ENCODE data around the gene OPRD1.
"Not testable (repeated sequence)": the region's sequence is repeated elsewhere in the genome, so short reads cannot be mapped to it uniquely, and the experiment has no call there.

The OPRD1 gene

GRCh38 chr1:28811766-28812668, at the start of gene OPRD1:
TSS of gene OPRD1 (plus strand) at chr1:28812170. CDS start at chr1:28812384, 214 bp downstream.
- DNase-seq (ENCODE audit: low spot score), result peak; percentile 87

- DNase-seq (ENCODE audit: low spot score), result no peak
These were observed 45.3 kb upstream of the OPRD1 start for GRCh38 chr1:28766532-28767183.

DNA sequence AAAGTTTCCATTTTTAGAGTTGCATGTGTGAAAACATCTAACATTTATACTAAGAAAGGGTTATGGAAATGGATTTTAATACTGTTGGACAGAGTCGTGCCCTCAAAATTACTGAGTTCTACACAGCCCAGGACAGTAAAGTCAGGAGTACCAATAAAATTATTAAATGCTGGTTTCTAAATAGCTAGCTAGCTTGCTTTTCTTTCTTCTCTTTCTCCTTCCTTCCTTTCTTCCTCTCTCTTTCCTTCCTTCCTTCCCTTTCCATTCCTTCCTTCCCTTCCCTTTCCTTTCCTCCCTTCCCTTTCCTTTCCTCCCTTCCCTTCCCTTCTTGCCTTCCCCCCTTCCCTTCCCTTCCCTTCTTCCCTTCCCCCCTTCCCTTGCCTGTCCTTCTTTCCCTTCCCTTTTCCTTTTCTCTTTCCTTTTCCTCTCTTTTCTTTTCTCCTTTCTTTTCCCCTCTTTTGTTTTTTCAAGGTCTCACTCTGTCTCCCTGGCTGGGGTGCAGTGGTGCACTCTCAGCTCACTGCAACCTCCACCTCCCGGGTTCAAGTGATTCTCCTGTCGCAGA, 41.3 kb upstream of the OPRD1 start:
- DNase-seq (ENCODE audit: low spot score), result no peak

DNA sequence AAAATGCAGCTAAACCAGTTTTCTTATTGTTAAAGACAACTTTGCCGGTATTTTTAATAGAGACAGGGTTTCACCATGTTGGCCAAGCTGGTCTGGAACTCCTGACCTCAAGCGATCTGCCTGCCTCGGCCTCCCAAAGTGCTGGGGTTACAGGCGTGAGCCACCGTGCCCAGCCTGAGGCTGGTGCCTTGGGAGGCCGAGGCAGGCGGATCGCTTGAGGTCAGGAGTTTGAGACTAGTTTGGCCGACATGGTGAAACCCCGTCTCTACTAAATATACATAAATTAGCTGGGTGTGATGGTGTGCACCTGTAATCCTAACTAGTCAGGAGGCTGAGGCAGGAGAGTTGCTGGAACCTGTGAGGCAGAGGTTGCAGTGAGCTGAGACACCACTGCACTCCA, 40.0 kb upstream of the OPRD1 start:
- not testable (repeated sequence) for DNase-seq (ENCODE audit: low spot score)

DNA sequence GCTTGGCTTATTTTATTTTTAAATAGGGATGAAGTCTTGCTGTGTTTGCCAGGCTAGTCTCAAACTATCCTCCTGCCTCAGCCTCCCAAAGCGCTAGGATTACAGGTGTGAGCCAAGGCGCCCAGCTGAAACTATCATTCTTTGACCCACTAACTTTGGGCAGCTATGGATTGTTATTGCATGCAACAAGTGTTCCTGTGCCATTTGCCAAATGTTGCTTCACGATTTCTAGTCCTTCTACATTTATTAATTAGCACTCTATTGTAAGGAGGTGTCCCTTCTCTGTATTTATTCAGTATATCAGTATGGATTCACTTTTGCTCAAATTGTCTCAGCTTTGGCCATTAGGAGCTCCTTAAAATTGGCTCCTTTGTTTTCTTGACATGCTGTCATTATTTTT, 38.9 kb upstream of the OPRD1 start:
- no peak for DNase-seq (ENCODE audit: low spot score)

DNA sequence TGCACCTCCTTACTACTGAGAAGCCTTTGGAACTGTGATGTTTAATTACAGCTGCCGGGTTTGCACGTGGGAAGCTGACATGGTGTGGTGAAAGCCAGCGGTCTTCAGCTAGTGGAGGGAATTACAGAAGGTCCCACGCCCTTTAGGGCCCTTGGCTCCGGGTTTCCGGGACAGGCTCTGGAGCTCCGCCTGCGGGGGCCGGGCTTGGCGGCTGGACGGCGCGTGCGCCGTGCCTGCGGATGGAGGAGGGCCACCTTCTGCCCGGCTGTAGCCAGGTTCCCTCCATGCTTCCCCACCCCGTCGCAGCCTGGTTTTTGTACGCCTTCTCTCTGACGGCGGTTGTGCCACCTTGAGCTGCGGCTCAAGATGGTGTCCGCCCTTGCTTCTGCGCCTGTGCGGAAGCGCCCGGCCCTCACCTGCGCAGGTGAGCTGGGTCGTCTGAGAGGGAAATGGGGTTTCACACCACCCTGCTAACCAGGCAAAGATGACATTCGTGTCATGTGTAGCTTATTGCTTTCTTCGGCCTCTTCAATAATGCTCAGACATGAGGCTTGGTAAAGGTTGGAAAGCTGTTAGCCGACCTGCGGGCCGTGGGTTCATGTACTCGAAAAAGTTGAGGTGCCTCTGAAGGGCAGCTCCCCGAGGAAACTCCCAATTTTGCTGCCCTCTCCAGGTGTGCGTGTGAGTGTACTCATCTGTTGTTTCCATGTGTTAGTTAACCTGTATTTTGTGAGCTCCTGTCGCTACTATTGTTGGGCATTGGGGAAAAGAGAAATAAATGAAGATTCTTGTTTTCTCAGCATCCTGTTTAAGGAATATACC, 36.6 kb upstream of the OPRD1 start:
- DNase-seq (ENCODE audit: low spot score), result no peak

- no peak for DNase-seq (ENCODE audit: low spot score)
These were observed 35.6 kb upstream of the OPRD1 start for GRCh38 chr1:28776341-28776740.

GRCh38 chr1:28778021-28778420, 33.9 kb upstream of the OPRD1 start:
- no peak for DNase-seq (ENCODE audit: low spot score)

GRCh38 chr1:28779751-28780408, 32.1 kb upstream of the OPRD1 start:
- no peak for DNase-seq (ENCODE audit: low spot score)

DNA sequence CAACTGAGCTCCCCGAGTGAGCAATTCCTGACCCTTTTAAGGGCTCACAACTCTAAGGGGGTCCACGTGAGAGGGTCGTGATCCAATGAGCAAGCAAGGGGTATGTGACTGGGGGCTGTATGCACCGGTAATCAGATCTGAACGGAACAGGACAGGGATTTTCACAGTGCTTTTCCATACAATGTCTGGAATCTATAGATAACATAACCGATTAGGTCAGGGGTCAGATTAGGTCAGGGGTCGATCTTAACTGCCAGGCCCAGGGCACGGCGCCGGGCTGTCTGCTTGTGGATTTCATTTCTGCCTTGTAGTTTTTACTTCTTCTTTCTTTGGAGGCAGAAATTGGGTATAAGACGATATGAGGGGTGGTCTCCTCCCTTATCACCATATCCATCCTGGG, 30.7 kb upstream of the OPRD1 start:
- DNase-seq (ENCODE audit: low spot score), result no peak

- no peak for DNase-seq (ENCODE audit: low spot score)
These were observed 30.0 kb upstream of the OPRD1 start for GRCh38 chr1:28782011-28782410.

DNA sequence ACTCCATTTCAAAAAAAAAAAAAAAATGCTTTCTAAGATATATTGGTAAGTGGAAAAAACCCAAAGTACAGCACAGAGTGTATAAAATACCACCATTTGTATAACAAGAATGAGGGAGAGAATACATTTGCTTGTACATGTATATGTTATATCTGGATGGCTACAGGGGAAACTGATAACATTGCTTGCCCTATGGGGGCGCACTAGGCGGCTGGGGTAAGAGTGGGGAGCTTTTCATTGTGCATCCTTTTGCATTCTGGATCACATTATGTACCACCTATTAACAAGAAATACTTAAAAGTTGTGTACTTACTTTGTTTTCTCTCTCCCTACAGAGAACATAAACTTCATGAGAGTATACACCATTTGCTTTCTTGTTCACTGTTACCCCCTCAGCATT, 28.6 kb upstream of the OPRD1 start:
- no peak for DNase-seq (ENCODE audit: low spot score)

DNA sequence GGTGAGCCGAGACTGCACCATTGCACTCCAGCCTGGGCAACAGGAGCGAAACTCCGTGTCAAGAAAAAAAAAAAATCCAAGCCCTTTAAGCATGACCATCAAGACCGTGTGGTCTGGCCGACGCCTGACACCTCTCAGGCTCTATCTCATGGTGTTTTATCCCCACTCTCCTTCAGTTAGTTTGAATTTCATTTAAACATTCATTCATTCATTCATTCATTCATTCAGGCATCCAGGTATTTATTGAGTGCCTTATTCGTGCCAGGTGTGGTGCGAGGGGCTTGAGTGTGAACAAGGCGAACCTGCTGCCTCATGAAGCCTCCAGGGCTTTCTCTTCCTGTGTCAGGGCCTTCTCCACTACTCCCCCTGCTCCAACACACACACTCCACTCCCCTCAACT, 22.6 kb upstream of the OPRD1 start:
- no peak for DNase-seq (ENCODE audit: low spot score)

- DNase-seq (ENCODE audit: low spot score), result no peak
These were observed 22.2 kb upstream of the OPRD1 start for GRCh38 chr1:28789816-28790215.

GRCh38 chr1:28790377-28791035, 21.5 kb upstream of the OPRD1 start:
- no peak for DNase-seq (ENCODE audit: low spot score)

DNA sequence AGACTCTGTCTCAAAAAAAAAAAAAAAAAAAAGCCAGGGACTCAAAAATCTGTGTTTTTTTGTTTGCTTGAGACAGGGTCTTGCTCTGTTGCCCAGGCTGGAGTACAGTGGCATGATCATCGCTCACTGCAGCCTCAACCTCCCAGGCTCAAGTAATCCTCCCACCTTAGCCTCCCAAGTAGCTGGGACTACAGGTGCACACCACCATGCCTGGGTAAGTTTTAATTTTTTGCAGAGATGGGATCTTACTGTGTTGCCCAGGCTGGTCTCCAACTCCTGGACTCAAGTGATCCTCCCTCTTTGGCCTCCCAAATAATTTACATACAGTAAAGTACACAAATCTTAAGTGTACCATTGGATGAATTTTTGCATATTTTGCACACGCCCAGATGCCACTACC, 20.0 kb upstream of the OPRD1 start:
- DNase-seq (ENCODE audit: low spot score), result not testable (repeated sequence)

DNA sequence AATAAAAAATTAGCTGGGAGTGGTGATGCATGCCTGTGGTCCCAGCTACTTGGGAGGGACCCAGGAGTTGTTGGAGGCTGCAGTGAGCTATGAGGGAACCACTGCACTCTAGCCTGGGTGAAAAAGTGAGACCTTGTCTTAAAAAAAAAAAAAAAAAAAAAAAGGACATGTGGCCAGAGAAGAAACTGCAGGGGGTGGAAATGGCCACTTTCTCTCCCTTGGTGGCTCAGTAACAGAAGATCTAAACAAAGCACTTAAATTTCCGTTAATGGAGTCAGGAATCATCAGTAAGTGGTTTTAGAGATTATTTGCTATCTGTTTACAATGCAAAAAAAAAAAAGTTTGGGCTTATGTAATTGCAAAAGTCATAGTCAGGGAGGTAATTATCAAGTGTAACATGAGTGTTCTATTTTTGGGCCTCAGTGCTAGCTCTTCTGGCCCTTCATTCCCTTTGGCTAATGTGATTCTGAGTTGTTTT, 19.3 kb upstream of the OPRD1 start:
- DNase-seq (ENCODE audit: low spot score), result no peak

GRCh38 chr1:28794582-28794981, 17.4 kb upstream of the OPRD1 start:
- not testable (repeated sequence) for DNase-seq (ENCODE audit: low spot score)

DNA sequence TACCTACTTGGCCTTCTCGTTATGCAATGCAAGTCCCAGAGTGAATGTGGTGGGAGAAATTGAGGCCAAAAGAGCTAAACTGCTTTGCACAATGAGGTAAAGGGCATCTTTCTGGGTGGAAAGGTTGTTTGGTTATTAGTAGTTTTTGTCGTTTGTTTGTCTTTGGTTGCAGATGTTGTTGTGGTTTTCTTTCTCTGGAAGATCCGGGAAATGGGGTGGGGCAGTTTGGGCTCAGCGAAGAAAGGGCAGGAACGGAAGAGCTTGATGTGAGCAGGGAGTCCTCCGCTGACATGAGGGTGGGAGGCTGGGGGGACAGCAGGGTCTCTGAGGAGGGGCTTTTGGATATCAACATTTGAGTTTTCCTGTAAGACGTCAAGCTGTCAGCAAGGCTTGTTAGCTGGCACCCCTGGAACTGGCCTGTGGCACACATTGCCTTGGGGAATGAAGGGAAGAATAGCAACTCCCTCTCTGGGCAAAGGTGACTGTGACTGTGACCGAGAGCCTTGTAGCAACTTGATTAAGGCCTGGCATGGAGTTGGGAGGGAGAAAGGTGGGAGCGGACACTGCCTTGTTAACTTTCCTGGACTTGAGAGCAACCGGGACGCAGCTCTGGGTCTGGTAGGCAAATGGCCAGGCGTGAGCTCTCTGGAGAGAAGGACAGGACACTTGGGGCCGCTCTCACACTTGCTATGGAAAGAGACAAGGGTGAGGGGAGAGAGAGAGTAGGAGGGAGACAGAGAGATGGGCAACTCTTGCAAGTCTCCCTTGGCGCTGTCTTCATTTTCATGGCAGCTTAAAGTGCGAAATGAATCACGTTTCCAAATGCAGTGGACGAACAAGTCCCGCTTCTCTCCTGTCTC, 15.4 kb upstream of the OPRD1 start:
- no peak for DNase-seq (ENCODE audit: low spot score)

DNA sequence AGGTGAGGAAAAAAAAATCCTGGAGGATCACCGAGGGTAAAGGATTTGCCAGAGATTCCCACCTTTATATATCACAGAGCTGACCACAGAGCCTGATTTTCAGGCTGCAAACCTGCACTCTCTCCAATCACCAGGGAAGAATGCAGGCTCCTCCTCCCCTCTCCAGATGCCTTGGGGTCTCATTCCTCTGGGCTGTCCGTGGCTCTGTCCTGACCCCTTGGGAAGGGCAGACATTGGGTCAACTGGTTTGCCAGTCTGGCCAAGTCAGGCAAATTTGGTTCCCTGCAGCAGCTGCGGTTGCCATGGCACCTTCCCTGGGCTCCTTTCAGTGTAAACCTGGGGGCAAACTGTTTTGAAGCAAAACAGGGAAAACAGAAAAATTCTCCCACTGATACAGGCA, 11.6 kb upstream of the OPRD1 start:
- peak; percentile 24 for DNase-seq (ENCODE audit: low spot score)

Measured in iPS-NIHi11 (cell line).